B cell (primary cell): ENCODE data around the gene ITIH1. TPM values are rescaled to one million over a fixed set of nuclear protein-coding genes. Genes with fewer than 3 reads are reported as not detected.

Experiments
- ATAC-seq: fragments of 200-7000 bp; cut with Tn5 transposase; one replicate; pipeline ENCODE4 v1.10.0; 2021; ENCODE audit warnings: low read depth, mild to moderate bottlenecking, moderate number of reproducible peaks, moderate library complexity
- CTCF ChIA-PET: fragments of 350-600 bp; sonication (Branson Sonifier 250); formaldehyde crosslinking; loops from one replicate; lab custom pipeline; 2021; ENCODE audit warnings: antibody characterized with exemption, inconsistent platforms; lab: Charles Lee
- POLR2A ChIA-PET: fragments of 350-600 bp; sonication (Branson Sonifier 250); formaldehyde crosslinking; loops from one replicate; lab custom pipeline; 2021; ENCODE audit warnings: antibody characterized with exemption; lab: Charles Lee
- DNase-seq: peaks from one replicate; pipeline ENCODE4 v3.0.0; 2013
- H2AFZ ChIP-seq: 2 replicates; pipeline ENCODE4 v1.6.1; 2012; ENCODE audit warnings: mild to moderate bottlenecking, low read depth, low read length; ENCODE audit not compliant: insufficient read depth, poor library complexity, severe bottlenecking
- H3K27ac ChIP-seq, 2 donors: 1 replicate in 1 of 2; 2 replicates in 1 of 2; pipeline ENCODE4 v1.5.1; 2012 to 2013; ENCODE audit warnings: low read length in 2 of 2, mild to moderate bottlenecking in 2 of 2, moderate library complexity in 1 of 2
- H3K27me3 ChIP-seq, 4 experiments: fragments of 200-600 bp in 1 of 4; sonication (generic) in 1 of 4; replicated peaks in 1 of 4; 1 replicate in 2 of 4; 2 replicates in 2 of 4; pipeline versions ENCODE4 v1.6.1 to v1.7.0; 2013 to 2016; ENCODE audit warnings: low read length in 3 of 4, mild to moderate bottlenecking in 2 of 4, mixed read lengths in 1 of 4, moderate library complexity in 1 of 4; ENCODE audit not compliant: insufficient read depth in 4 of 4, control insufficient read depth in 3 of 4; ENCODE audit errors: control extremely low read depth in 1 of 4
- H3K36me3 ChIP-seq, 2 experiments: replicated peaks in 1 of 2; 1 replicate in 1 of 2; 2 replicates in 1 of 2; pipeline versions ENCODE4 v1.6.1 to v1.7.1; 2013; ENCODE audit warnings: low read length in 1 of 2; ENCODE audit not compliant: insufficient read depth in 2 of 2, control insufficient read depth in 1 of 2; ENCODE audit errors: control extremely low read depth in 1 of 2, extremely low read depth in 1 of 2
- H3K4me1 ChIP-seq, 2 donors: fragments of 200-600 bp in 1 of 2; sonication (generic) in 1 of 2; 1 replicate in 1 of 2; 2 replicates in 1 of 2; pipeline versions ENCODE4 v1.5.1 to v1.6.1; 2013 to 2017; ENCODE audit warnings: low read length in 2 of 2; ENCODE audit not compliant: control insufficient read depth in 2 of 2, insufficient read depth in 2 of 2
- H3K4me2 ChIP-seq: replicated peaks from 2 replicates; pipeline ENCODE3; 2012; ENCODE audit warnings: mild to moderate bottlenecking, low read depth, low read length; ENCODE audit not compliant: poor library complexity, severe bottlenecking
- H3K4me3 ChIP-seq, 5 experiments: fragments of 200-600 bp in 1 of 5; sonication (generic) in 1 of 5; 1 replicate in 3 of 5; 2 replicates in 2 of 5; pipeline versions ENCODE4 v1.5.1 to v1.7.0; 2011 to 2016; ENCODE audit warnings: low read length in 4 of 5, mild to moderate bottlenecking in 4 of 5, low read depth in 2 of 5, control low read depth in 1 of 5, moderate library complexity in 1 of 5; ENCODE audit not compliant: insufficient read depth in 1 of 5; ENCODE audit errors: control extremely low read depth in 1 of 5, extremely low read depth in 1 of 5
- H3K79me2 ChIP-seq: fragments of 200-600 bp; sonication (generic); one replicate; pipeline ENCODE4 v1.6.0; 2016; ENCODE audit warnings: low read length; ENCODE audit not compliant: control insufficient read depth, insufficient read depth
- H3K9ac ChIP-seq: fragments of 200-600 bp; sonication (generic); 2 replicates; pipeline ENCODE4 v1.6.1; 2017; ENCODE audit warnings: mild to moderate bottlenecking, low read length, moderate library complexity
- H3K9me3 ChIP-seq, 3 donors: one replicate each; pipeline versions ENCODE4 v1.6.1 to v1.7.1; 2013; ENCODE audit warnings: low read length in 2 of 3; ENCODE audit not compliant: control insufficient read depth in 2 of 3, insufficient read depth in 1 of 3; ENCODE audit errors: control extremely low read depth in 1 of 3
- H4K20me1 ChIP-seq: 2 replicates; pipeline ENCODE4 v1.6.0; 2012; ENCODE audit warnings: mild to moderate bottlenecking, low read length; ENCODE audit not compliant: insufficient read depth, control insufficient read depth, poor library complexity, severe bottlenecking
- H3K27ac Mint-ChIP-seq: one replicate; pipeline ENCODE4 v1.8.0; 2021; ENCODE audit warnings: mixed read lengths
- H3K27me3 Mint-ChIP-seq: one replicate; pipeline ENCODE4 v1.8.0; 2021; ENCODE audit warnings: mixed read lengths
- H3K4me1 Mint-ChIP-seq: one replicate; pipeline ENCODE4 v1.8.0; 2021; ENCODE audit warnings: mixed read lengths
- H3K4me3 Mint-ChIP-seq: one replicate; pipeline ENCODE4 v1.8.0; 2021; ENCODE audit warnings: mixed read lengths
- H3K9me3 Mint-ChIP-seq: one replicate; pipeline ENCODE4 v1.8.0; 2022; ENCODE audit warnings: mixed read lengths; ENCODE audit not compliant: insufficient read depth
- EZH2 ChIP-seq: IDR thresholded peaks from 2 replicates; pipeline ENCODE4 v1.6.1; 2012; ENCODE audit warnings: borderline replicate concordance, low read depth, mild to moderate bottlenecking, moderate library complexity, low read length; ENCODE audit not compliant: insufficient read depth, poor library complexity, severe bottlenecking
- WGBS: methylation state at CpG from one replicate; pipeline ENCODE4 v1.1.5; 2013; ENCODE audit warnings: missing lambda C conversion rate; ENCODE audit not compliant: insufficient coverage; 5-methylcytosine and 5-hydroxymethylcytosine counted together
- intact Hi-C: fragments of 100-400 bp; cut with micrococcal nuclease; formaldehyde crosslinking; loops from one replicate; pipeline ENCODE4 v1.10.0; 2022
- polyA plus RNA-seq: library from polyadenylated mRNA; depleted of rRNA; stranded (reverse); fragments of >200 nt; gene quantifications from 2 replicates; pipeline ENCODE4 v1.2.3, GENCODE V29; 2012
- total RNA-seq, 2 donors: library from RNA; stranded (reverse); fragments of 120-200 nt in 1 of 2; gene quantifications; 1 replicate in 1 of 2; 2 replicates in 1 of 2; pipeline versions ENCODE4 v1.2.3 to v1.2.4, GENCODE V29; 2013 to 2022
- TF ChIP-seq, protein P1 (sequence below): fragments of 200-600 bp; IDR thresholded peaks from one replicate; pipeline ENCODE4 v1.8.0; 2022; ENCODE audit warnings: antibody characterized with exemption, mild to moderate bottlenecking

ITIH1 gene
- total and polyA plus RNA-seq, 2 donors (not counting 1 experiment from before 2014, with no cell fraction given), result 2.0 TPM; not detected in 1

DNA sequence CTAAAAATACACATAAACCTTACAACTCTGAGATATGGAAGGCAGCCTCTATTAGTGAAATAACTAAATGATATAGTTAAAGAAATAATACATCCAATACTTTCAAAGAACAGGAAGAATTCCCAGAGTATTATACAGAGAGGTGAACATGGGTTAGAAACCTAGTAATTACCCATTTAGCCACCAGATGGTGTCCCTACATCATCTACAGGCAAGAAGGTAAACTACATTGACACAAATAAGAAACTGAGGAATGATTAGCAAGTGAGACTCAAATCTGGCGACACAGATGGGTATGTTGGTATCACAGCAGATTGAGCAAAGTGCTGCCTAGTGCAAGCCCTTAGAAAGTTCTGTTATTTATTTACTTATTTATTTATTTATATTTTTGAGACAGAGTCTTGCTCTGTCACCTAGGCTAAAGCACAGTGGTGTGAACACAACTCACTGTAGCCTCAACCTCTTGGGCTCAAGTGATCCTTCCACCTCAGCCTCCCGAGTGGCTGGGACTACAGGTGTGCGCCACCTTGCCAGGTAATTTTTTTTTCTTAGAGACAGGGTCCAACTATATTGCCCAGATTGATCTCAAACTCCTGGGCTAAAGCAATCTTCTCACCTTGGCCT lies 34.9 kb upstream of the ITIH1 start:
- Mint-ChIP-seq H3K27ac (no peak overlapping the region), H3K4me3 (no peak overlapping the region), H3K4me1 (no peaks in the 10 kb centered on the region), H3K9me3 (no peaks in the 10 kb centered on the region), H3K27me3 (no peaks in the 10 kb centered on the region)
- intact Hi-C loops, result loop anchor here (1.0 kb wide), 3 partner anchors 57 to 304 kb away; partner anchors contain the start of gene SFMBT1
- H3K27me3 ChIP-seq, result no peaks in the 10 kb centered on the region
- TF ChIP-seq EZH2, result no peak
- TF ChIP-seq, protein P1, sequence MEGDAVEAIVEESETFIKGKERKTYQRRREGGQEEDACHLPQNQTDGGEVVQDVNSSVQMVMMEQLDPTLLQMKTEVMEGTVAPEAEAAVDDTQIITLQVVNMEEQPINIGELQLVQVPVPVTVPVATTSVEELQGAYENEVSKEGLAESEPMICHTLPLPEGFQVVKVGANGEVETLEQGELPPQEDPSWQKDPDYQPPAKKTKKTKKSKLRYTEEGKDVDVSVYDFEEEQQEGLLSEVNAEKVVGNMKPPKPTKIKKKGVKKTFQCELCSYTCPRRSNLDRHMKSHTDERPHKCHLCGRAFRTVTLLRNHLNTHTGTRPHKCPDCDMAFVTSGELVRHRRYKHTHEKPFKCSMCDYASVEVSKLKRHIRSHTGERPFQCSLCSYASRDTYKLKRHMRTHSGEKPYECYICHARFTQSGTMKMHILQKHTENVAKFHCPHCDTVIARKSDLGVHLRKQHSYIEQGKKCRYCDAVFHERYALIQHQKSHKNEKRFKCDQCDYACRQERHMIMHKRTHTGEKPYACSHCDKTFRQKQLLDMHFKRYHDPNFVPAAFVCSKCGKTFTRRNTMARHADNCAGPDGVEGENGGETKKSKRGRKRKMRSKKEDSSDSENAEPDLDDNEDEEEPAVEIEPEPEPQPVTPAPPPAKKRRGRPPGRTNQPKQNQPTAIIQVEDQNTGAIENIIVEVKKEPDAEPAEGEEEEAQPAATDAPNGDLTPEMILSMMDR, result peak; percentile 77
- no peaks in the 10 kb centered on the region for H3K9me3 ChIP-seq
- H3K4me2 ChIP-seq, result no peak overlapping the region
- no peak overlapping the region for H3K27ac ChIP-seq
- POLR2A ChIA-PET, result no interaction called here
- H3K4me3 ChIP-seq, result no peak overlapping the region
- H3K4me1 ChIP-seq, result no peaks in the 10 kb centered on the region
- ATAC-seq (no peak), DNase-seq (peak; percentile 58)
- H4K20me1 ChIP-seq, result no peaks in the 10 kb centered on the region
- H3K36me3 ChIP-seq, result peaks cover 8 to 41% of the 10 kb centered on the region in 2 experiments
- CTCF ChIA-PET, result interaction anchor here (0.6 to 3.2 kb wide), 9 partner anchors 16 to 608 kb away, joined by 3 to 18 read pairs (median 5); no protein-coding TSS in a partner anchor
- H3K79me2 ChIP-seq, result no peaks in the 10 kb centered on the region
- 90% methylated on average over 2 of the region's 3 CpGs for WGBS
- no peak overlapping the region for H3K9ac ChIP-seq
- no peak overlapping the region for H2AFZ ChIP-seq

DNA sequence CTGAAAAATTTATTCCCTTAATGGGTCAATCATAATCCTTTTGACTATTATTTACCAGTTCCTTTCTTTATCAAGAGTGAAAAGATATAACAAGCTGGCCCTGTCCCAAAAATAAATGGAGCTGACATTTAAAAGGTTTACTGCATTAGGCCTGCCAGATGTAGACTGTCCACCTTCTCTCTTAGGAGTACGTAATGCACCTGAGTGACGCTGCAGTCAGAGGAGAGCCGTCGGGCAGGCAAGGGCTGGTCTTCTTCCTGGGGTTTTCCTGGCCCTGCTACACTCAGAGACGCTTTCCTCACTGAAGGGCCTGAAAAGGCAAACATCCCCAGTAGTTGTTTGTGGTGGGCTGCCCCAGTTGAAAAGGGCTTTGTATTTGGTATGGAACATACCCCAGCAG lies 34.2 kb upstream of the ITIH1 start:
- intact Hi-C loops, result no loop called here
- 96% methylated on average over 4 of the region's 5 CpGs for WGBS
- H3K9me3 ChIP-seq, result no peaks in the 10 kb centered on the region
- ChIA-PET CTCF (interaction anchor here (1.0 to 3.2 kb wide), 7 partner anchors 15 to 329 kb away, joined by 3 to 18 read pairs (median 6); no protein-coding TSS in a partner anchor), POLR2A (no interaction called here)
- H3K4me3 ChIP-seq, result no peak overlapping the region
- H3K4me2 ChIP-seq, result no peak overlapping the region
- no peaks in the 10 kb centered on the region for H3K27me3 ChIP-seq
- ATAC-seq, result no peak
- no peaks in the 10 kb centered on the region for H3K79me2 ChIP-seq
- Mint-ChIP-seq H3K27ac (no peak overlapping the region), H3K27me3 (no peaks in the 10 kb centered on the region), H3K4me1 (no peaks in the 10 kb centered on the region), H3K4me3 (no peak overlapping the region), H3K9me3 (no peaks in the 10 kb centered on the region)
- H3K4me1 ChIP-seq, result no peaks in the 10 kb centered on the region
- no peak overlapping the region for H2AFZ ChIP-seq
- H4K20me1 ChIP-seq, result no peaks in the 10 kb centered on the region
- H3K27ac ChIP-seq, result no peak overlapping the region
- H3K36me3 ChIP-seq, result peaks cover 8 to 41% of the 10 kb centered on the region in 2 experiments
- no peak overlapping the region for H3K9ac ChIP-seq
- no peak for DNase-seq
- TF ChIP-seq EZH2, result no peak
- TF ChIP-seq, protein P1, result no peak
